Mesenchymal stem cell (in vitro differentiated cells and primary cell): Measurements from ENCODE around the gene MYL7.
"Not testable (repeated sequence)": the region's sequence is repeated elsewhere in the genome, so short reads cannot be mapped to it uniquely, and the experiment has no call there.

Source experiments
- DNase-seq: peaks from one replicate; pipeline ENCODE4 v3.0.0-alpha.2; 2013
- H2AFZ ChIP-seq: one replicate; pipeline ENCODE4 v1.6.1; 2013; ENCODE audit warnings: low read depth, mild to moderate bottlenecking, control low read depth, inconsistent platforms, low read length, moderate library complexity
- H2AK5ac ChIP-seq: 2 replicates; pipeline ENCODE4 v1.6.1; 2013; ENCODE audit warnings: low read length, moderate library complexity, mild to moderate bottlenecking, inconsistent platforms; ENCODE audit not compliant: severe bottlenecking
- H2BK120ac ChIP-seq: one replicate; pipeline ENCODE4 v1.6.1; 2013; ENCODE audit warnings: low read depth, mild to moderate bottlenecking, inconsistent platforms, low read length, moderate library complexity
- H2BK12ac ChIP-seq, 2 experiments: one replicate each; pipeline ENCODE4 v1.6.1; 2013; ENCODE audit warnings: inconsistent platforms in 2 of 2, low read length in 2 of 2, mild to moderate bottlenecking in 2 of 2, moderate library complexity in 2 of 2, control low read depth in 1 of 2
- H2BK15ac ChIP-seq: one replicate; pipeline ENCODE4 v1.6.1; 2013; ENCODE audit warnings: mild to moderate bottlenecking, low read depth, inconsistent platforms; ENCODE audit not compliant: poor library complexity, severe bottlenecking
- H2BK5ac ChIP-seq: 2 replicates; pipeline ENCODE4 v1.6.1; 2013; ENCODE audit warnings: low read depth, mild to moderate bottlenecking, low read length, control low read depth, inconsistent platforms; ENCODE audit not compliant: poor library complexity, severe bottlenecking
- H3K14ac ChIP-seq, 2 experiments: one replicate each; pipeline ENCODE4 v1.6.1; 2013; ENCODE audit warnings: inconsistent platforms in 2 of 2, low read length in 2 of 2, control low read depth in 1 of 2, mild to moderate bottlenecking in 1 of 2, moderate library complexity in 1 of 2
- H3K18ac ChIP-seq, 2 experiments: one replicate each; pipeline ENCODE4 v1.6.1; 2013; ENCODE audit warnings: inconsistent platforms in 2 of 2, low read length in 2 of 2, control low read depth in 1 of 2, low read depth in 1 of 2, mild to moderate bottlenecking in 1 of 2
- H3K23ac ChIP-seq, 2 experiments: one replicate each; pipeline ENCODE4 v1.6.1; 2013; ENCODE audit warnings: inconsistent platforms in 2 of 2, low read length in 2 of 2, mild to moderate bottlenecking in 2 of 2, moderate library complexity in 2 of 2, control low read depth in 1 of 2
- H3K27ac ChIP-seq: 2 replicates; pipeline ENCODE4 v1.5.1; 2013; ENCODE audit warnings: mild to moderate bottlenecking, moderate library complexity, low read length, control low read depth, inconsistent platforms; ENCODE audit not compliant: poor library complexity, severe bottlenecking
- H3K27me3 ChIP-seq, 2 experiments: 2 replicates each; pipeline versions ENCODE4 v1.6.1 to v1.7.0; 2013; ENCODE audit warnings: low read length in 2 of 2, mild to moderate bottlenecking in 2 of 2, moderate library complexity in 2 of 2, control low read depth in 1 of 2, inconsistent platforms in 1 of 2; ENCODE audit not compliant: control insufficient read depth in 1 of 2, insufficient read depth in 1 of 2
- H3K36me3 ChIP-seq, 2 experiments: 2 replicates each; pipeline versions ENCODE4 v1.6.1 to v1.7.0; 2013; ENCODE audit warnings: low read length in 2 of 2, control low read depth in 1 of 2, inconsistent platforms in 1 of 2, low read depth in 1 of 2, mild to moderate bottlenecking in 1 of 2; ENCODE audit not compliant: insufficient read depth in 2 of 2, control insufficient read depth in 1 of 2
- H3K4ac ChIP-seq, 2 experiments: one replicate each; pipeline ENCODE4 v1.6.1; 2013; ENCODE audit warnings: inconsistent platforms in 2 of 2, low read length in 2 of 2, mild to moderate bottlenecking in 2 of 2, moderate library complexity in 2 of 2, control low read depth in 1 of 2, low read depth in 1 of 2
- H3K4me1 ChIP-seq: 2 replicates; pipeline ENCODE4 v1.6.1; 2013; ENCODE audit warnings: low read depth, low read length, control low read depth; ENCODE audit not compliant: control insufficient read depth, insufficient read depth
- H3K4me2 ChIP-seq: 2 replicates; pipeline ENCODE4 v1.6.1; 2013; ENCODE audit warnings: low read length, mild to moderate bottlenecking, inconsistent platforms; ENCODE audit not compliant: poor library complexity, severe bottlenecking
- H3K4me3 ChIP-seq, 2 experiments: 2 replicates each; pipeline versions ENCODE4 v1.5.1 to v1.7.0; 2013; ENCODE audit warnings: low read length in 2 of 2, mild to moderate bottlenecking in 2 of 2, control low read depth in 1 of 2, low read depth in 1 of 2; ENCODE audit not compliant: insufficient read depth in 1 of 2
- H3K79me1 ChIP-seq: replicated peaks from 2 replicates; pipeline ENCODE4 v1.6.1; 2013; ENCODE audit warnings: mild to moderate bottlenecking, control low read depth, low read length, inconsistent platforms; ENCODE audit not compliant: poor library complexity, severe bottlenecking
- H3K9ac ChIP-seq: 2 replicates; pipeline ENCODE4 v1.7.0; 2013; ENCODE audit warnings: mild to moderate bottlenecking, low read length, moderate library complexity
- H3K9me3 ChIP-seq: 2 replicates; pipeline ENCODE4 v1.7.0; 2013; ENCODE audit warnings: mild to moderate bottlenecking, low read length; ENCODE audit not compliant: control insufficient read depth
- H4K8ac ChIP-seq: one replicate; pipeline ENCODE4 v1.6.1; 2013; ENCODE audit warnings: inconsistent platforms, mild to moderate bottlenecking, low read length, moderate library complexity
- H4K91ac ChIP-seq: one replicate; pipeline ENCODE4 v1.6.1; 2013; ENCODE audit warnings: mild to moderate bottlenecking, low read length, inconsistent platforms
- WGBS: methylation state at CpG from one replicate; pipeline ENCODE4 v1.1.7; 2013; ENCODE audit warnings: mixed read lengths; 5-methylcytosine and 5-hydroxymethylcytosine counted together

The MYL7 gene

DNA sequence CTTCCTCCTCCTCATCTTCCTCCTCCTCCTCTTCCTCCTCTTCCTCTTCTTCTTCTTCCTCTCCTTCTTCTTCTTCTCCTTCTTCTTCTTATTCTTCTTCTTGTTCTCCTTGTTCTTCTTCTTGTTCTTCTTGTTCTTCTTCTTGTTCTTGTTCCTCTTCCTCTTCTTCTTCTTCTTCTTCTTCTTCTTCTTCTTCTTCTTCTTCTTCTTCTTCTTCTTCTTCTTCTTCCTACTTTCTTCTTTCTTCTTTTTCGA lies 33.5 kb upstream of the MYL7 start:
- H3K27ac ChIP-seq, H2BK12ac ChIP-seq, H3K79me1 ChIP-seq, H2AK5ac ChIP-seq, H3K36me3 ChIP-seq, H2BK120ac ChIP-seq, H3K9ac ChIP-seq, H2BK15ac ChIP-seq, H3K9me3 ChIP-seq, H3K14ac ChIP-seq, H3K4ac ChIP-seq, H3K4me3 ChIP-seq, H2BK5ac ChIP-seq, DNase-seq, H4K8ac ChIP-seq, H3K4me2 ChIP-seq, H3K23ac ChIP-seq, H2AFZ ChIP-seq, H3K18ac ChIP-seq, H4K91ac ChIP-seq: not testable (repeated sequence)
- WGBS: 44% methylated on average over 1 of the region's 1 CpG
- Histone ChIP-seq H3K27me3 (peaks cover 0 to 30% of the 10 kb centered on the region in 2 experiments), H3K4me1 (peaks cover 18% of the 10 kb centered on the region)

DNA sequence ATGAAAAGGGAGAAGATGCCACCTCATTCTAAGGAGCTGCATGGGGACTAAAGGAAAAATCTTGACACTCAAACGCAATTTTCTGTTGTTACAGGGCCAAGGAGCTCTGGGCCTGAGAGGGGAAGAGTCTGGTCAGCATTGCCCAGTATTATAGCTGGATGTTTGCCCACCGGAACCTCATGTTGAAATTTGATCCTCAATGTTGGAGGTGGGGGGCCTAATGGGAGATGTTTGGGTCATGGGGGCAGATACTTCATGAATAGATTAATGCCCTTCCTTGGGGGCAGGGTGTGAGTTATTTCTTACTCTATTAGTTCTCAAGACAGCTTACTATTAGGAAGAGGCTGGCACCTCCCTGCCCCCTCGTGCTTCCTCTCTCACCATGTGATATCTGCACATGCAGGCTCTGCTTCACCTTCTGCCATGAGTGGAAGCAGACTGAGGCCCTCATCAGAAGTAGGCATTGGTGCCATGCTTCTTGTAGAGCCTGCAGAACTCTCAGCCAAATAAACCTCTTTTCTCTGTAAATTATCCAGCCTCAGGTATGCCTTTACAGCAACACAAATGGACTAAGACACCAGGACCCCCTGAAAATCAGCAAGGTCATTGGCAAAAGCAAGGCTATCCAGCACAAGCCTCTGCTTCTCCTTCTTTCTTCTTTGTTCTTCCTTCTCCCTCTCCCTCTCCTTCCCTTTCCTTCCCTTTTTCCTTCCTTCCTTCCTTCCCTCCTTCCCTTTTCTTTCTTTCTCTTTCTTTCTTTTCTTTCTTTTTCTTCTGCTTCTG lies 33.0 kb upstream of the MYL7 start:
- Histone ChIP-seq H2AFZ (no peak overlapping the region), H3K79me1 (no peaks in the 10 kb centered on the region), H3K23ac (no peak overlapping the region), H2BK12ac (no peak overlapping the region), H2BK5ac (no peak overlapping the region), H2BK15ac (no peak overlapping the region), H3K14ac (no peak overlapping the region), H2BK120ac (no peak overlapping the region), H3K27ac (no peak overlapping the region), H3K4me3 (no peak overlapping the region), H3K9me3 (no peaks in the 10 kb centered on the region), H4K91ac (no peak overlapping the region), H3K36me3 (no peaks in the 10 kb centered on the region), H3K18ac (no peak overlapping the region), H3K4ac (no peak overlapping the region), H3K9ac (no peak overlapping the region), H4K8ac (no peak overlapping the region), H3K4me1 (peaks cover 18% of the 10 kb centered on the region), H3K27me3 (peaks cover 0 to 27% of the 10 kb centered on the region in 2 experiments), H3K4me2 (no peak overlapping the region), H2AK5ac (no peak overlapping the region)
- 51% methylated on average over 3 of the region's 3 CpGs for WGBS
- DNase-seq: no peak

DNA sequence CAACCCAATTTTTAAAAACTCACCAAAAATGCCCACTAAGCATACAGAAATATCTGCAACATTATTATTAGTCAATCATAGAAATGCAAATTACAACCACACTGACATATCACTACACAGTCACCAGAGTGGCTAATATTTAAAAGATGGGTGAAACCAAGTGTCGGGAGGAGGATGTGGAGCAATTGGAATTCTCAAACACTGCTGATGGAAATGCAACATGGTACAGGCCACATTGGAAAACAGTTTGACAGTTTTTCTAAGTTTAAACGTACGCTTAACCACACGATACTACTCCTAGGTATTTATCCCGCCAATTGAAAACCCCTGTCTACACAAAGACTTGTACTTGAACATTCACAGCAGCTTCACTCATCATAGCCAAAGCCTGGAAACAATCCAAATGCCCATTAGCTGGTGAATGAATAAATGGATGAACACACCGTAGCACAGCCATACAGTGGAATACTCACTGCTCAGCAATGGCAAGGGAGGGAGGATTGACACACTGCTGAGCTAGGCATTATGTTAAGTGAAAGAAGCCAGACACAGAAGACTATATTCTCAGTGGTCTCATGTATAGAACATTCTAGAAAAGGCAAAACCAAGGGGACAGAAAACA lies 31.8 kb upstream of the MYL7 start:
- H3K23ac ChIP-seq: no peak overlapping the region
- no peak overlapping the region for H2BK120ac ChIP-seq
- no peak overlapping the region for H3K4me3 ChIP-seq
- peaks cover 15% of the 10 kb centered on the region for H3K4me1 ChIP-seq
- DNase-seq: no peak
- no peak overlapping the region for H2BK12ac ChIP-seq
- no peak overlapping the region for H2BK5ac ChIP-seq
- no peak overlapping the region for H2AFZ ChIP-seq
- no peak overlapping the region for H3K4ac ChIP-seq
- no peak overlapping the region for H4K91ac ChIP-seq
- no peak overlapping the region for H4K8ac ChIP-seq
- peaks cover 0 to 27% of the 10 kb centered on the region in 2 experiments for H3K27me3 ChIP-seq
- H3K36me3 ChIP-seq: no peaks in the 10 kb centered on the region
- no peak overlapping the region for H3K27ac ChIP-seq
- 95% methylated on average over 6 of the region's 6 CpGs for WGBS
- H3K9me3 ChIP-seq: no peaks in the 10 kb centered on the region
- no peak overlapping the region for H3K9ac ChIP-seq
- H3K79me1 ChIP-seq: no peaks in the 10 kb centered on the region
- H2AK5ac ChIP-seq: no peak overlapping the region
- no peak overlapping the region for H3K4me2 ChIP-seq
- no peak overlapping the region for H3K14ac ChIP-seq
- no peak overlapping the region for H2BK15ac ChIP-seq
- no peak overlapping the region for H3K18ac ChIP-seq

DNA sequence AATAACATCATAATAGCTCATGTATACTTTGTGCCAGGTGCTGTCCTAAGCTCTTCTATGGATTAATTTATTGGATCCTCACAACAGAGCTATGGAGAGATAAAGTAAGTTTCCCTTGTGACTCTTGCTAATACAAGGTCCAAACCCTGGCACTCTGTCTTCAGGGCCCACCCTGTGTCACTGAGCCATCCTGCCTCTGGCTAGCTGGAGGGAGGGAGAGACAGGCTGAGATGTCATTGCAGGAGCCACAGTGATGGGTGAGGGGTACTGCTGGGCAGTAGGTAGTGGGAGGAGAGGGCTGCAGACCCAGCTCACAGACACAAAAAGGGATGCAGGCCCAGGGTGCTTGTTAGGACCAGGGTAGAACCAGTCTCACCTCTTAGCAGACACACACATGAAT lies 31.2 kb upstream of the MYL7 start:
- Histone ChIP-seq H2BK120ac (no peak overlapping the region), H4K8ac (no peak overlapping the region), H2AFZ (no peak overlapping the region)

More for the DNA sequence above, 31.2 kb upstream of the MYL7 start:
- H3K4me2 ChIP-seq: no peak overlapping the region
- H3K9ac ChIP-seq: no peak overlapping the region
- H3K27me3 ChIP-seq: peaks cover 0 to 27% of the 10 kb centered on the region in 2 experiments
- no peaks in the 10 kb centered on the region for H3K79me1 ChIP-seq
- H3K4me1 ChIP-seq: peaks cover 10% of the 10 kb centered on the region
- H3K4ac ChIP-seq: no peak overlapping the region
- no peak overlapping the region for H4K91ac ChIP-seq
- H2BK5ac ChIP-seq: no peak overlapping the region
- no peak for DNase-seq
- no peak overlapping the region for H2AK5ac ChIP-seq
- H3K23ac ChIP-seq: no peak overlapping the region
- H2BK15ac ChIP-seq: no peak overlapping the region
- no peak overlapping the region for H3K27ac ChIP-seq
- H2BK12ac ChIP-seq: no peak overlapping the region
- H3K9me3 ChIP-seq: no peaks in the 10 kb centered on the region
- H3K14ac ChIP-seq: no peak overlapping the region
- H3K18ac ChIP-seq: no peak overlapping the region
- H3K4me3 ChIP-seq: no peak overlapping the region
- H3K36me3 ChIP-seq: no peaks in the 10 kb centered on the region
